Activated CD8-positive, alpha-beta memory T cell treated with anti-CD3 and anti-CD28 coated beads, Interleukin-2, amount 50 U/mL, for 48 hours (primary cell): ENCODE data around the gene VPS37D.
A peak's percentile ranks its signal among the peaks of the same experiment; 100 is the strongest.
"Not testable (repeated sequence)": the region's sequence is repeated elsewhere in the genome, so short reads cannot be mapped to it uniquely, and the experiment has no call there.

Experiments used
- DNase-seq: peaks from one replicate; pipeline ENCODE4 v3.0.0-alpha.2; 2020

VPS37D gene

DNA sequence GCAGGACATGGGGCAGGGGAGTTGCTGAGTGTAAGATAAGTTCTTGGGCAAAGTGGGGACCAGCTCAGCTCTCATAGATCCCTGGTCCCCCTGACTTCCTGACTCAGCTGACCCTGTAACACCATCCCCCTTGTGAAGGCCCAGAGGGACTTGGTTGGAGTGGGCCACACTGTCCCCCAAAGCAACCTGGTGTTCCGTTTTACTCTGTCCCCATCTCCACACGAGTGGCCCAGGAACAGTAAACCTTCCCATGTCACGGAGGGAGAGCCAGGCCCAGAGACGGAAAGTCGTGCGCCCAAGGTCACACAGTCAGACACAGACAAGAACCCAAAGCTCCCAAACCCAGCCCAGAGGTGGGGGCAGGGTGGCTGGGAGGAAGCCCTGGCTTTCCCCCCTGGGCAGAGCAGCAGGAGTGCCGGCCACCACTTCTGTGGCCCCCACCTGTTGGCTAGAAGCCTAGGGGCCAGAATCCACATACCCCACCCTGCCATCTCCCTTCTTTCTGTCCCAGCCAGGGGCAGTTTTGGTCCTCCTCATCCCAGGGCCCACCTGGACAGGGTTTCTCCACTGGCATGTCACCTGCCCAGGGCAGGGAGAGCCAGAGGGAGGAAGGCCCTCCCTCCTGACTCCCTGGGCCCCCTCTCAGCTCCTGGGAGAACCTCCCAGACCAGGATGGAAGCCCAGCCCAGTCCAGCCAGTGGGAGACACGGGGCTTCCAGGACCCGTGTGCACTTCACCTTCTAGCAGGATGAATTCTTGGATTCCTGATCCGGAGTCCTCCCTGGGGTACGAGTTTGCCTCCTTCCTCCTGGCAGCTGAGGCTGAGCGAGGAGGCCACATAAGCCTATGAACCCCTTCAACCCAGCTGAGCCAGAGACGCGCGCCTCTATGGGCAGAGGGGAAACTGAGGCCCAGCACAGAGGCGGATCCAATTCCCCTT, 20.6 kb upstream of the VPS37D start:
- no peak for DNase-seq

DNA sequence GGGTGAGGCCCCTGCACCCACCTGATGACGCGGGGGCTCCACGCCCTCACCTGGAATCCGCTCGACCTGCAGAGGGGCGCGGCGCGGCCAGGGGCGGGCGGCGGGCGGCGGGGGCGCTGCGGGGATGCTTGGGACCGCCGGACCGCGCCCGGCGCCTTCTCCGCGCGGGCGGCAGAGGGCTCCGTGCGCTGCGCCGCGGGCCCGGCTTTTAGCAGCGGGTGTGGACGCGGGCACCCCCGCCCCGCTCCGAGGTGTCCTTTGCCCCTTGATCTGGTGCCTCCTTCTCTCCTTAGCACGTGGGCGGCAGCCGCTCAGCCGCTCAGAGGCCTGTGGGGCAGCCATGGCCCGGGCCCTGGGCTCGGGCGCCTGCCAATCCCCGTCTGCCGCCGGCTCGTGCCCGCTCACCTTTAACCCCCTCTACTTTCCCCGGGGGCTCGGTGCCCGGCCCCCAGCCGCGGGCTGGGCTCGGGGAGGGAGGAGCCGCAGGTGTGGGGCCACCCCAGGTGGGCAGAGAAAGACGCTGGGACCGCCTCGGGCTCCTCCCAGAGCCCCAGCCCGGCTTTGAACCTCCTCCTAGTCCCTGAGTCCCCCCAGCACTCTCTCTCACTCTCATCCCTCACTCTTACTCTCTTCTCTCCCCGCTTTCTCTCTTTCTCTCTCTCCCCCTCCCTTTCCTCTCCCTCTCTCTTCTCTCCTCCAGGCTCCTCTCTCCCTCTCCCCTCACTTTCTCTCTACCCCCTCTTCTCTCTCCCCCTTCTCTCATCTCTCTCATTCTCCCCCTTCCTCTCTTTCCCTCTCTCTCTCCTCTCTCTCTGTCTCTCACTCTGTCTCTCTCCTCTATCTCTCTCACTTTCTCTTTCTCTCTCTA, 19.7 kb upstream of the VPS37D start:
- DNase-seq = peak; percentile 69

DNA sequence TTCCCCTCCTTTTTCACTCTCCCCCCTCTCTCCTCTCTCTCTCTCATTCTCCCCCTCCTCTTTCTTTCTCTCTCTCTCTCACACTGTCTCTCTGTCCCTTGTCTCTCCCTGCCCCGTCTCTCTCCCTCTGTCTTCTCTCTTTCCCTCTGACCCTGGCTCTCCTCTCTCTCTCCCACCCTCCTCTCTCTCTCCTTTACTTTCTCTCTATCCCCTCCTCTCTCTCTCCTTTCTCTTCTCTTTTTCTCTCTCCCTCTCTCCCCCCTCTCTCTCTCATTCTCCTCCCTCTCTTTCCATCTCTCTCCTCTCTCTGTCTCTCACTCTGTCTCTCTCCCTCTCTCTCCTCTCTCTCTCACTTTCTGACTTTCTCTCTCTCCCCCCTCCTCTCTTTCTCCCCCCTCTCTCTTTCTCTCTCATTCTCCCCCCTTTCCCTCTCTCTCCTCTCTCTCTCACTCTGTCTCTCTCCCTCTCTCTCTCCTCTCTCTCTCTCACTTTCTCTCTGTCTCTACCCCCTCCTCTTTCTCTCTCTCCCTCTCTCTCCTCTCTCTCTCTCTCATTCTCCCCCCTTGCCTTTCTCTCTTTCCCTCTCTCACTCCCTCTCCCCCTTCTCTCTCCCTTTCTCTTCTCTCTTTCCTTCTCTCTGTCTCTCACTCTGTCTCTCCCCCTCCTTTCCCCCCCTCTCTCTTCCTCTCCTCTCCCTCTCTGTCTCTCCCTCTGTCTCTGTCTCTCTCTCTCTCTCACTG, 18.9 kb upstream of the VPS37D start:
- no peak for DNase-seq

DNA sequence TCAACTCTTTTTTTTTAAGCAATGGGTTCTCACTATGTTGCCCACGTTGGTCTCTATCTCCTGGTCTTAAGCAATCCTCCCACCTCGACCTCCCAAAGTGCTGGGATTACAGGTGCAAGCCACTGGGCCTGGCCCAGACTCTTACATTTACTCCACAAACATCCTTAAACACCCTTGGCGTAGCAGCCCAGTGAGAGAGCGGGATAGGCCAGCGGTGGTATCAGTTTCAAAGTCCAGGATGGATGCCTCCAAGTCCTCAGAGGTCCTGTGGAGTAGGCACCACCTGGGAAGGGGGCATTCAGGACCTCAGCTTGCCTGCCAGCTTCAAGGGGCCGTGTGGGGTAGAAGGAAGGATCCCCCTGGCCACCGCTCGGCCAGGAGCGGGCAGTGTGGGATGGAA, 18.1 kb upstream of the VPS37D start:
- no peak for DNase-seq

DNA sequence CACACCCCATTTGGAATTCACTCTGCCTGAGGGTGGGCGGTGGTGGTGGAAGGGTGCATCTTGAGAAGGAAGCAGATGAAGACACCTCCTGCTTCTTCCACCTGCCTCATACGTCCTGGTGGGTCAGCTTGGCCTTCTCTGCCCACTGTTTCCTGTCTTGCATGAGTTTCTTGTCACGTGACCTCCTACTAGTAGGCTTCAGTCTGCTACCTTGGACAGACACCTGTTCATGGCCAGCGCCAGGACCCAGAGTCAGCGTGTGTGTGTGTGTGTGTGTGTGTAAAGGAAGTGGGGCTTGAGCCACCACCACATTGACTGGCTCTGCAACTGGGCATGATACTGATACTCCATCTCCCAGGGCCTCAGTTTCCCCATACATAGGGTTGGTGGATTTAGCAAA, 17.1 kb upstream of the VPS37D start:
- no peak for DNase-seq

DNA sequence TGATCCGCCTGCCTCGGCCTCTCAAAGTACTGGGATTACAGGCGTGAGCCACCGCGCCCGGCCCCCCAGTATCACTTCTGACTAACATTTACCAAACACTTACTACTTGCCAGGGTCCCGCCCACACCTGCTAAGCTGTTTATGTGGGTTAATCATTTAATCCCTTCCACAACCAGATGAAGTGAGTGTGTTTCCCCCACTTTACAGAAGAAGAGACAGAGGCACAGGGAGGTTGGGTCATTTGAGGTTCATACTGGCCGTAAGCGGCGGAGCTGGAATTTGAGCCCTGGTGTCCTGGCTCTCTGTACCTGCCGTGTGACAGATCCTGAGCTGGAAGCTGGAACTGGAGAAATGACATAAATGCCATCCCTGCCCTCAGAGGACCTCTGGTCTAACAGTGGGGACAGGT, 15.1 kb upstream of the VPS37D start:
- no peak for DNase-seq

DNA sequence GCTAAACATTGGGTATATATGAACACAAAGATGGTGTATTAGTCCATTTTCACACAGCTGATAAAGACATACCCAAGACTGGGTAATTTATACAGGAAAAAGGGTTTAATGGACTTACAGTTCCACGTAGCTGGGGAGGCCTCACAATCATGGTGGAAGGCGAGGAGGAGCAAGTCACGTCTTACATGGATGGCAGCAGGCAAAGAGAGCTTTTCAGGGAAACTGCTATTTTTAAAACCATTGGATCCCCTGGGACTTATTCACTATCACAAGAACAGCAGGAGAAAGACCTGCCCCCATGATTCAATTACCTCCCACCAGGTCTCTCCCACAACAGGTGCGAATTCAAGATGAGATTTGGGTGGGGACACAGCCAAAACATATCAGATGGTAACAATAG, 12.3 kb upstream of the VPS37D start:
- DNase-seq = not testable (repeated sequence)

DNA sequence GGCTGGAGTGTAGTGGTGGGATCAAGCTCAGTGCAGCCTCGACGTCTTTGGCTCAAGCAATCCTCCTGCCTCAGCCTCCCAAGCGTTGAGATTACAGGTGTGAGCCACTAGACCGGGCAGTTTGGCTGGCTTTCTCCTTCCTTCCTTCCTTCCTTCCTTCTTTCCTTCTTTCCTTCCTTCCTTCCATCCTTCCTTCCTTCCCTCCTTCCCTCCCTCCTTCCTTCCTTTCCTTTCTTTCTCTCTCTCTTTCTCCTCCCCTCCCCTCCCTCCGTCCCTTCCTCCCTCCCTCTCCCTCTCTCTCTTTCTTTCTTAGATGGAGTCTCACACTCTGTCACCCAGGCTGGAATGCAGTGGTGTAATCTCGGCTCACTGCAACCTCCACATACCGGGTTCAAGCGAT, 7.6 kb upstream of the VPS37D start:
- DNase-seq = no peak

GRCh38 chr7:73660594-73660993, 7.0 kb upstream of the VPS37D start:
- not testable (repeated sequence) for DNase-seq

DNA sequence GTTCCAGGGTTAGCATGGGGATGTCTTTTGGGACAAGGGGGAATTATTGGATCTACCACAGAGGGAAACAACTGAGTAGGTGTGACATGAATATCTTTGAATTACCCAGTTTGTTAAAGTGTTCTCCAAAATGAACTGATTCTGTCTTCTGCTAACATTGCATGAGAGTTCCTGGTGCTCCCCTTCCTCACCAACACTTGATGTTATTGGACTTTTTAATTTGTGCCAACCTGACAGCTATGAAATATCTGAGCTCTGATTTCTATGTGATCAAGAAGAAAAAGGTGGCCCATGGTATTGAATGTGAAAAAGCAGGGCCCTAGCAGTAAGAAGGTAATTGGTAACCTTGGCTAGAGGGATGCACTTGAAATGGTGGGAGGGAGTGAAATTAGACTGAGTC, 4.6 kb upstream of the VPS37D start:
- DNase-seq = no peak

GRCh38 chr7:73668103-73668885, 663 bp downstream of the VPS37D start:
- no peak for DNase-seq

DNA sequence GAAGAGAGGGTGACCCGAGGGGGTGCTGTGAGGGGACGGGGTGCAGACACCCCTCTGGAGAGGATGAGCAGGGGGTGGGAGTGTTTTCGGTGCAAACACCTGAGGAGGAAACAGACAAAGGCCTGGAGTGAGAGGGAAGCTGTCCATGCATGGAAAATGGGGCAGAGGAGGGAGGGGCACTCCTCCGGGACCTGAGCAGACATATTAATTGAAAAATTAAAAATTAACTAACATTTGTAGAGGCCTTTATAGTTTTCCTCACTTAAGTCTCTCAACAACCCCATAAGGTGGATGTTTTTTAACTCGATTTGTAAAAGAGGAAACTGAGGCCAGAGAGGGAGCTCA, 1.2 kb downstream of the VPS37D start:
- no peak for DNase-seq

- no peak for DNase-seq
These were observed 1.7 kb downstream of the VPS37D start for GRCh38 chr7:73669288-73669701.

GRCh38 chr7:73669858-73670385, 2.3 kb downstream of the VPS37D start:
- no peak for DNase-seq

GRCh38 chr7:73671322-73671661, 3.7 kb downstream of the VPS37D start:
- DNase-seq = no peak

- DNase-seq = no peak
These were observed 4.3 kb downstream of the VPS37D start for GRCh38 chr7:73671857-73672445.

- DNase-seq = no peak
These were observed 7.0 kb downstream of the VPS37D start for GRCh38 chr7:73674468-73675124.

DNA sequence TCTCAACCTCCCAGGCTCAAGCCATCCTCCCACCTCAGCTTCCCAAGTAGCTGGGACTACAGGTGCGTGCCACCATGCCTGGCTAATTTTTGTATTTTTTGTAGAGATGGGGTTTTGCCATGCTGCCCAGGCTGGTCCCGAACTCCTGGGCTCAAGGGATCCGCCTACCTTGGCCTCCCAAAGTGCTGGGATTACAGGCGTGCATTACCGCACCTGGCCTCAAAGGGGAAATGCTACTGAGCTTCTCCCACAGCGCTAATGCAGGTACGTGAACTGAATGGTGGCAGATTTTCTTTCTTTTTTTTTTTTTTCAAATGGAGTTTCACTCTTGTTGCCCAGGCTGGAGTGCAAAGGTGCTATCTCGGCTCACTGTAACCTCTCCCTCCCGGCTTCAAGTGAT, 8.4 kb downstream of the VPS37D start:
- DNase-seq = not testable (repeated sequence)

DNA sequence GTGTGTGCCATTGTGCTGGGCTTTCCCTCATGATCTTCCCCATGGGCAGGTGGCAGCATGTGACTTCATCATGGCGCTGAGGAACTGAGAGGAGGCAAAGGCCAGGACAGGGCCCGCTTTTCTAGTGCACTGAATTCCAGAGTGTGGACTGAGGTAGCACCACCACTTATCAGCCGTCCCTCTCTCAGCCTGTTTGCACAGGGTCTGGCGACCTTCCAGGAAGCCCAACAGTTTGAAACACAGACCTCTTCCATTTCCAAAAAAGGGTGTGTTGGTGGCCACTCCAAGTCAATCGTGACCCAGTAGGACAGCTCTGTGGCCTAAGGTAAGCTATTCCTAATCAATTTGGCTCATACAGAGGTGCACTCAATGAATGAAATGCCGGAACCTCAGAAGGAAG, 11.2 kb downstream of the VPS37D start:
- DNase-seq = no peak

DNA sequence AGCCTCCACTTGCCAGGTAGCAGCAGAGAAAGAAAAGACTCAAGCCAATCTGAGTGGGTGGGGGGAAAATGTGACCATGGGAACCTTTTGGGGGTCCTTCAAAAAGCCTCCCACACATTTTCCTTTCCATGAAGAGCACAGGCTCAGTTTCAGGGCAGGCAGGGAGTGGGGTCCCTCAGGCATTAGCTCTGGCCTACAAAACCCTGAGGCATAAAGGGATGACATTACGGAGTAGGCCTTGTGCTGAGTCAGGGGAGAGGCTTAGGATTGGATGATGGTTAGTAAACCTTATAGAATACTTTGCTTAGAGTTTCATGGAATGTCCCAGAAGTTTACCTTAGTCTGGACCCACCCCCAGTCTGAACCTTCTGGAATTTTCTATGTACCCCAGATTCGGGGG, 12.1 kb downstream of the VPS37D start:
- DNase-seq = no peak

DNA sequence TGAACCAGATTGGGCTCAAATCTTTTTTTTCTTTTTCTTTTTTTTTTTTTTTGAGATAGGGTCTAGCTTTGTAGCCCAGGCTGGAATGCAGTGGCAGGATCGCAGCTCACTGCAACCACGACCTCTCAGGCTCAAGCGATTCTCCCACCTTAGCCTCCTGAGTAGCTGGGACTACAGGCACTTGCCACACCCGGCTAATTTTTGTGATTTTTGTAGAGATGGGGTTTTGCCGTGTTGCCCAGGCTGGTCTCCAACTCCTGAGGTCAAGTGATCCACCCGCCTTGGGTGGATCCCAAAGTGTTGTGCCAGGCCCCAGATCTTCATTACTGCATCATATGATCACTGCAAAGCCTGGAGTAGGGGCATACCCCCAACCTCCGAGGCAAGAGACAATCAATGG, 12.9 kb downstream of the VPS37D start:
- DNase-seq = no peak
